GM21825 (cell line): Measurements from ENCODE around the gene SMARCA2.

Source experiments
- ATAC-seq: cut with Tn5 transposase; IDR thresholded peaks from one replicate; pipeline ENCODE4 v1.9.1; 2021; ENCODE audit warnings: mild to moderate bottlenecking, moderate library complexity; ENCODE audit not compliant: unreplicated experiment

SMARCA2 gene

DNA sequence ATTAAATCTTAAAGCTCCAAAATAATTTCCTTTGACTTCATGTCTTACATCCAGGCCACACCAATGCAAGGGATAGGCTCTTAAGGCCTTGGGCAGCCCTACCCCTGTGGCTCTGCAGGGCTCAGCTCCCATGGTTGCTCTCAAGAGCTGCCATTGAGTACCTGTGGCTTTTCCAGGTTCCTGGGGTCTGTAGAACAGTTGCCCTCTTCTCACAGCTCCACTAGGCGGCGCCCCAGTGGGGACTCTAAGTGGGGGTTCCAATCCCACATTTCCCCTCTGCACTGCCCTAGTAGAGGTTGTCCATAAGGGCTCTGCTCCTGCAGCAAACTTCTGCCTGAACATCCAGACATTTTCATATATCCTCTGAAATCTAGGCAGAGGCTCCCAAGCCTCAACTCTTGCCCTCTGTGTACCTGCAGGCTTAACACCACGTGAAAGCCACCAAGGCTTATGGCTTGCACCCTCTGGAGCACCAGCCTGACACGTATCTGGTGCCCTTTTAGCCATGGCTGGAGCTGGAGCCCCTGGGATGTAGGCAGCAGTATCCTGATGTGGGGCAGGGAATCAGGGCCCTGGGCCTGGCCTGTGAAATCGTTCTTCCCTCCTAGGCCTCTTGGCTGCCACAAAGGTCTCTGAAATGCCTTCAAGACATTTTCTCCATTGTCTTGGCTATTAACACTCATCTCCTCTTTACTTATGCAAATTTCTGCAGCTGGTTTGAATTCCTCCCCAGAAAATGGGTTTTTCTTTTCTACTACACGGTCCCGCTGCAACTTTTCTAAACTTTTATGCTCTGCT is 185.1 kb downstream of the SMARCA2 start:
- ATAC-seq, result no peak

DNA sequence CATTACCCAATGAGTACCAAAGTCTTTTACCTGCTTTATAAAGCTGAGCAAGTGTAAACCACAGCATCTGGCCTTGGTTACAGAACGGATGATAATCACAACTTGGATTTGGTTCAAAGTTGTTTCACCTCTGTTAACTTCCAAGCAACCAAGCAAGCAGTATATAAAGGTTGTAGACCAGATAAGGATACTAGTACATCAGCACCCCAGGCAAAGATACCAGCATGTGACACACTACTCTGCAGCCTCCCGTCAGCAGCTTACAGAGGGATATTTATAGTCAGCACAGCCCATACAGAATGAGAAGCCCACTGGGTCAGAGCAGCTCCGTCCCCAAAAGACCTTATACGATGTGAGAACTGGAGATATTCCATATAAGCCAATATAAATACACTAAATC is 193.3 kb downstream of the SMARCA2 start:
- no peak for ATAC-seq

DNA sequence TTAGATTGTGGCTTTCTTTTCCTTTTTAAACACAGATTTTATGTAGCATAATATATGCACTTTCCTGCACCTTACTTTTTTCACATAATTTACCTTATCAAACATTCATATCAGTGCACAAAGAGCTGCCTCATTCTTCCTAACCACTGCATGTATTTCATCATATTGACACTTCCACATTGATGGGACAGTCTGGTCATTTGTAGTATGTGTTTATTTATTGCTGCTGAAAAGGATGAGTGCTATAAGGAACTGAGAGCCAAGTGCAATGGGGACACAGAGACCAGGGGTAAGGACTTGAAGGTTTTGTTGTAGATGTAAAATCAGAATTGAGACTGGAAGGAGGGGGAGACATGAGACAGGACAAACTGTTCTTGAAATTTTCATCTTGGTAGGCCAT is 193.8 kb downstream of the SMARCA2 start:
- ATAC-seq, result no peak

DNA sequence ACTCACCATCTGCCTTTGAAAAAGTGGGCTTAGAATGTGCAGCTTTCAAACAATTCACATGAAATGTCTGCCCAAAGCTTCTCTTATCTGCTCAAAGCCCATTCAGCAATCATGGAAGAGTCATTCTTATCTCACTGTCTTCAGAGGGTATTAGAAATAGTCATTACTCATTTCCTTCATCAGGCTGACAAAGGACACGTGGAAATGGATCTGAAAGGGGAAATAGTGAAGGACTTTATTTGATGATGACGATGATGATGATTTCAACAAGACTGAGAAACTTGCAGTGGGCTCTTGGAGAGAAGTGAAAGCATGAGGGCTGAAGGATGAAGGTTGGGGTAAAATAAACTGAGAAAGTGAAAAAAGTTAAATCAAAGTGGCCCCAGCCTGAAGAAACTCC is 194.3 kb downstream of the SMARCA2 start:
- no peak for ATAC-seq

DNA sequence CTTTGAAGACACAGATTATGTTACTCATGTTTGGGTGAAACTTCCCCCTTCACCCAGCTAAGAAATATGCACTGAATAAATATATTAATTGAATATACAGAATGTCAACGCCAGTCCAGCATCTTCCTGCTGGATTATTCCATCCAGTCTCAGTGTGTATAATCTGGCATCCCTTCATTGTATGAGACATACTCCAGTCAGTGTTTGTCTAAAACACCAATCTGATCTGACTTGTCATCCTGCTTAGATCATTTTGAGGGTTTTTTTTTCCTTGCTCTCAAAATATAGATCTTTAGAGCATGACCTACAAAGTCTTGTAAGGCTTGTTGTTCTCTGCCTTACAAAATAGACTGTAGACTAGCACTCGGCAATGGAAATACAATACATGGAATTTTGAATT is 195.1 kb downstream of the SMARCA2 start:
- ATAC-seq, result no peak

DNA sequence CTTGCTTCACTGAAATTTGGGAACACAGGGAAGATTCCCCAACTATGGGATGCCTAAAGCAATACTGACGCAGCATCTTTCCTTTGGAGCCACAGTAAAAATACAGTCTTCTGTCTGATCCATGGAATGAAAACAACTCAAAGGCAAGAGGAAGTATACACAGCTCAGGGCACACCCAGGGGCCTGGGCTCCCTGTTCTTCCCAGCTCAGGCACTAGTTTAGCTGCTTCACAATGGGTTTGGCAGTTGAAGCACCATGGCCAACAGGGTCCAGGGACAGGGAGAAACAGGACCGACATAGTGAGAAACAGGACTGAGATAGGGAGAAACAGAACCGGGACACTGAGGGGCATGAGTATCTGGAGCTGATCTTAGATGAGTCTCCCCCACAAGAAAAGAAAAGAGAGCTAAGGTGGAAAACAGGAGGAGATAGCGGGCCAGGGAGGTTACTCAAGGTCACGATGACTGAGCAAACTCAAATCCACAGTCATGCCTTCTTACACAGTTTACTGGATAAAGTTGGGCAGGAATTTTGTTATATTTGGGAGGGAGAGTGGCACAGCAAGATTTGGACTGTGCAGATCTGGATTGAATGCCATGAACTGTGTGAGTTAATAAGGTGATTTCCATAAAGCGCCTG is 198.8 kb downstream of the SMARCA2 start:
- no peak for ATAC-seq

DNA sequence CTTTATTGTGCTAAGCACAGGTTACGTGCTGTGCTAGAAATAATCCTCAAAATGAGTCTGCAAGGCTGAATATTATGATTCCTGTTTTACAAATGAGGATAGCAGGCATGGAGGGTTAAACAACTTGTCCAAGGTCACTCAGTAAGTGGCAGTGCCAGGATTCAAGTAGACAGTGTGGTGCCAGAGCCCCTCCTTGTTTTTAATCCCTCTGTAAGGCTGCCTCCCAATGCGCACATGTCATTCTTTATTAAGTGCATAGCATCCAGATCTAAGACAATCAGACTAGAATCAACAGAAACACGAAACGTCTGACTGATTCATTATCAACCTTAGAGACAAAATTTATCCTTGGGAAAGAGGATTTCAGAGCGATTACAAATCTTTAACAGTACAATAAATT is 199.6 kb downstream of the SMARCA2 start:
- ATAC-seq, result no peak

DNA sequence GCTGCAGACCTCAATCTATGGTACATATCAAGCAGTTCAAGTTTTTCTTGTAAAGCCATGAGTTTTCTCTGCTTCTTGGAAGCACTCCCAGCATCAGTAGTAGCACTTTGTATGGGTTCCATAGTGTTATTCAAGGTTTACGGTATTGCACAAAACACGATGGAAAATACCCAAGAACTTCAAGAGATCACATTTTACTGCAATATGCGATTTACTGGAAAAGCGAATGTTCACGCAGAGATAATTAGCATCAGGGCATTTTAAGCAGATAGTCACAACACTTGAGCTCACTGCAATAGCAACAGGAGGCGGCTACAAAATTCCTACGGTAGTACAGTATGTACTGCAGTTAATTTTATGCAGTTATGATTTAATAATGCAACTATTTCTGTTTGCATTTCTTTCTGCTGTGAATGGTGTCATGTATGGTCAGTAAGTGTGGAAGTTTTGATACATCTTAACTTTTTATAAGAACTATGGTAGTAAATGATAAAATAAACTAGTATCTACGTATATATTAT is 200.8 kb downstream of the SMARCA2 start:
- ATAC-seq, result no peak

DNA sequence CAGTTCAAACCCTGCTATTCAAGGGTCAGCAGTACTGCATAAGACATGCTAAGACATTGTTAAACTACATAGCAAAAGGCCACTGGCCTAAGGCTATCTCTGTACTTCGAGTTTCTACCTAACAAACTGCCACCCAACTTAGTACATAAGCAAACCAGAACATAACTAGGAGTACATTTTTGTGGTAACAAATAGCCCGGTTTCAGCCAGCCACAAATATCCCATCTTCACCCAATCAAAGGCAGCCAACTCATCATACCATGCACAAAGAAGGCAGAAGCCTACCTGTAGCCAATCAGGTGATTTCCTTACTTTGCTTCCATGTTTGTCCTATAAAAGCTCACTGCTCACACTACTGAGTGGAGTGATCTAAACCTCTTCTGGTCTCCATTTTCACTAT is 201.4 kb downstream of the SMARCA2 start:
- no peak for ATAC-seq

DNA sequence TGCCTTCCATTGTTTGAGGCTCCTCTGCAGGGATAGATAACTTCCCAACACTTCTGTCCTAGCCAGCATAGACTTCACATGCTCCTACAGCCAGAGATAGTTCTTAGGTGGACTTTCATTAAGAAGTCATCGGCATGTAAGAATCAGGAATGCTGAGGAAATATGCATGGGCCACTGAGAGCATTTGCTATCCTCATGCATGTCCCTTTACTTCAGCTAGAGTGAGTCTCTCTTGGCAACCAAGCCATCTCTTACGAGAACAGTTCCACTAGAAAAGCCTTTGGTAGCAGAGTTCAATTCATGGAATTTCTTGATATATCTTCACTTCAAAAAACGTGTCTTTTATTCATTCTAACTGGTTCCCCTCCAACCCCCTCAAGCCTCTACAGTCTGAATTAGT is 202.4 kb downstream of the SMARCA2 start:
- no peak for ATAC-seq

DNA sequence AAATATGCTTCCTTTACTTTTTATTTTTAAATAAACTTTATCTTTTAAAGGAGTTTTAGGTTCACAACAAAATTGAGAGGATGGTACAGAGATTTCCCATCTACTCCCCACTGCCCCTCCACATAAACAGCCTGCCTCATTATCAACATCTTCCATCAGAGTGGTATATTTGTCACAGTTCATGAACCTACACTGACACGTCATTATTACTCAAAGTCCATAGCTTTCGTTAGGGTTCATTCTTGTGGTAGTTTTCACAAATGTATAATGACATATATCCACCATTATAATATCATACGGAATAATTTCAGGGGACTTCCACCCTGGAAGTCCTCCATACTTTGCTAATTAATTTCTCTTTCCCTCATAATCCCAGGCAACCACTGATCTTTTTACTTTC is 204.9 kb downstream of the SMARCA2 start:
- ATAC-seq, result no peak

DNA sequence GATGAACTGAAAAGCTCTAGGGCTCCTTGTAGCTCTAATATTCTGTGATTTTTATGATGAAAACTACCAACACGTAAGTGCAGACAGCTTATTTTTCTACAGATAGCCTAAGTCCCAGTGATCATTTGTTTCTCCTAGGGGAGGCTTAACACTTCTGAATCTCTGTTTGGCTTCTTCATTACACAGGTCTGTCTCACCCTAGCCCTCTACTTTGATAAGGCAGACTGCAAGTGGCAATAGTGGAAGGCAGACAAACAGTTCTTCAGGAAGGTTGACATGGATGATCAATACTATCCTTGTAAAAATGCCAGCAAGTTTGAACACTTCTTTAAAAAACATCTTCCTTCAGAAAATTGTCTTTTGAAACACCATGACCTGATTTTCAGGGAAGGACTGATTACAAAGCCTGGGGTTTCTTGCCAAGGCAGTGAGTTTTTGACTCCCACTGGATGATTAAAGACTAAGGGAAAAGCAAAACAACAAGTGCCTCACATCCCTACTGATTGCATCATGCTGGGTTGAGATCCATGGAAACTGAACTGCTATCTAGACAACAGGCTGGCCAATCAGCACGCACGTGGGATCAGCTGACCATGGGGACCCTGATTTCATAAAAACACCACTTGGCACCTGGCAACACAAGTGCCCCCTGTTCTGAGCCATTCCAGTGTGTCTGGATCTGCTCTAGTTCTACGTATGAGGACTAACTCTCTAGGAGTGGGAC is 212.2 kb downstream of the SMARCA2 start:
- no peak for ATAC-seq

DNA sequence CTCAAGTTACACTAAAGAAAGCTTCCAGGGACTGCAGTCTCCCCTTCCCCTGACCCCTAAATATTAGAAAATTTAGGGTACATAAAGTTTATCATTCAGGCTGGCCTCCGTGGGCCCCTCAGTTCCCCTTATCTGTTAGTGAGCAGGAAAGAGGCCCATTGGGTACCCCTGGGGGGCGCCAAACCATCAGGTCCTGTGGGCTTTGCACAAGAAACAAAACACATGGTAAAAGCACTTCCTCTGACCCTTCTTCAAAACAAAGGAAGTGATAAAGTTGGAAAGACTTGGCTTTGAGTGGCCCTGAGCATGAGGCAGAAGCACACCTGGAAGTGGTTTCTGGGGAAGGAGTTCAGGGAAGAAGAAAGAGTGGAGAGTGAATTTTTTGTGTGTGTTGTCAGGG is 213.0 kb downstream of the SMARCA2 start:
- ATAC-seq, result no peak

DNA sequence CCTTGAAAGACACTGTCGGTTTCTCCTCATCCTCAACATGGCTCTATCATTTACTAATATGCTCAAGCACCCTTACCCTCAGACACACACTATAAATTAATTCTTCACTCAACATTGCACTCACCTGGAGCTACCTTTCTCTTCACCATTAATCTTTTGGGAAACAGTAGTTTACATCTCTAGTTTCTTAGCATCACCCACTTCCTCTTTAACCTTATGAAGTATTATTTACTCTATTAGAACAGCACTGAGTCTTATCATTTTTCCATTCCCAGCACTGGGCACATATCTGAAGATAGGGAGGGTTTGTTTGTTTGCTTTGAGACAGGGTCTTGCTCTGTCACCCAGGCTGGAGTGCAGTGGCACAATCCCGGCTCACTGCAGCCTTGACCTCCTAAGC is 213.5 kb downstream of the SMARCA2 start:
- ATAC-seq, result no peak

DNA sequence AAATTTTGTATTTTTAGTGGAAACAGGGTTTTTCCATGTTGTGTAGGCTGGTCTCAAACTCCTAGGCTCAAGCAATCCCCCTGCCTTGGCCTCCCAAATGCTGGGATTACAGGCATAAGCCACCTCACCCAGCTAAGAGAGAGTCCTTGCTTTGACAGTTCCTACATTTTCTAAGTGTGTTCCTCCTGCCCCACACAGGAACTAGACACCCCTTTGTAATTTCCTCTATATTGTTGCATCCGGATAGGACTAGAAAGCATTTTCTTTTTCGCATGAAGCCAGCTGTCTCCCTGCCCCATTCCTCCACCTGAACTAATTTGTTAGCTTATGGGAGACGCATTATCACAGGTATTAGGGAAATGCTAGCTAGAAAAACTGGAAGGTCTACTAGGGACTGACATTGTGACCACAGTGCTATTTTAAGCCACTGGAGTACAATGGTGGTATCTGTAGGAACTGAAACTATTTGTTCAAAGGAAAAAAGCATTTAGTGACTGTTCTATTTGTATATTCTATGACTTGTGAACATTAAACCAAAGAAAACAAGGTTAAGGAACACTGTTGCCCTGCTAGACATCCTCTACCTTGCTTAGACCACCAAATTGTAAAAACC is 214.1 kb downstream of the SMARCA2 start:
- ATAC-seq, result peak; percentile 78

DNA sequence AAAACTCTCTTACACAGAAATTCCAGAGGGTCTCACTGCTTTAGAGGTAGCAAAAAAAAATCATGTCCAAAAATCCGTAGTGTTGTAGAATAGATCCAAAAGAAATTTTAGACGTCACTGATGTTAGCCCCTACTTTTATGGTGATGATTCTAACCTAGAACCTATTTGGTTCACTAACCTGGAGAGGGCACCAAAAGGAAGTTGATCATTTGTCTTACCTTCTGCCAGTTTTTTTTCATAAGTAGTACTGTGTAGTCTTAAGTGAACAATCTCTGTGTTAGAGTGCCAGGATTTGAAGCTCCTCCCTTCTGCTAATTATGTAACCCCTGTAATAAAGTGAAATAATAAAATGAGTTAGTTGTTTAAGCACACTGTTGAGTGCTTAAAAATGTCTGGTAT is 215.2 kb downstream of the SMARCA2 start:
- no peak for ATAC-seq

DNA sequence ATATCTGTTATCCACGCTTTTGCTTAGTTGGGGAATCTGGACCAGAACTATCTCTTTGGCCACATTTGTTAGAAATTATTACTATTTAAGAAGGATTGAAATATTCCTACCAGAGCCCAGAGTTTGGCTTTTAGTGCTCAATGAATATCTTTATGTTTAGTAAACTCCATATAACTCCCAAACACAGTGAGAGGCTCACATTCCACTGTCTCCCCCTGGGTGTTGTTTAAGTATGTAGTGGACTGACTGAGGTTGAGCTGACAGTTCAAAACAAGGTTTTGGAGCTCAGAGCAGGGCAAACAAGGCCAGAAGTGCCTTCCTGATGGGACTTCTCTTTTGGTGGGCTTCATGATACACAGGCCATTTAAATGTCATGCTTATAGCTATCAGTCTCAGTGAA is 216.0 kb downstream of the SMARCA2 start:
- no peak for ATAC-seq

DNA sequence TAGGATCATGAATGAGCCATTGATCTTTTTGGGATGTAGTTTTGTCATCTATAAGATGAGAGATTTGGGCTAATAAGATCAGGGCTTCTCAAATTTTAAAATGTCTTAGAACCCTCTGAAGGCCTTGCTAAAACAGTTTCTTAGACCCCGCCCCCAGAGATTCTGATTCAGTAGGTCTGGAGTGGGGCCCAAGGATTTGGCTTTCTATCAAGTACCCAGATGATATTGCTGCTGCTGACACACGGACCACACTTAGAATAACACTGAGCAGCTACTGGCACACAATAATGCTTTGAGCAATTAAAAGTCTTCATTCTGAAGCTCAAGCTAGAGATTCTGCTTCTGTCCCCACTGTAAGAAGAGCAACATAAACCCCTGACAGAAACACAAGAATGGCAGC is 216.7 kb downstream of the SMARCA2 start:
- ATAC-seq, result no peak

DNA sequence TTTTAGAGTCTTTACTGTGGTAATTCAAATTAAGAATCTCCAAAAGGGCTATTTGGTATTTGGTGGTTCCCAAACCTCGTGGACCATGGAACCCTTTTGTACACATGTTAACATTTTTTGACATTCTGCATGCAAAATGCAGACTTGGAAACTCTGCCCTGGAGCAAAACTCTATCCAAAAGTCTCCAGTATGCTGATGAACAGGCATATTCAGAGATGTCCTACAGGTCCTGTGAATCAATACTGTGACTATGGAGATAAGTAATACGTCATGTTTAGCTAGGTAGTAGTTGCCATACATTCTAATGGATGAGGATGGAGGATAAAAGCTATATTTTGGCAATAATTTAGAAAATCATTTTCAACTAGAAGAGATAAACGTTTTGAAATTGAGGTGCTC is 218.1 kb downstream of the SMARCA2 start:
- no peak for ATAC-seq

DNA sequence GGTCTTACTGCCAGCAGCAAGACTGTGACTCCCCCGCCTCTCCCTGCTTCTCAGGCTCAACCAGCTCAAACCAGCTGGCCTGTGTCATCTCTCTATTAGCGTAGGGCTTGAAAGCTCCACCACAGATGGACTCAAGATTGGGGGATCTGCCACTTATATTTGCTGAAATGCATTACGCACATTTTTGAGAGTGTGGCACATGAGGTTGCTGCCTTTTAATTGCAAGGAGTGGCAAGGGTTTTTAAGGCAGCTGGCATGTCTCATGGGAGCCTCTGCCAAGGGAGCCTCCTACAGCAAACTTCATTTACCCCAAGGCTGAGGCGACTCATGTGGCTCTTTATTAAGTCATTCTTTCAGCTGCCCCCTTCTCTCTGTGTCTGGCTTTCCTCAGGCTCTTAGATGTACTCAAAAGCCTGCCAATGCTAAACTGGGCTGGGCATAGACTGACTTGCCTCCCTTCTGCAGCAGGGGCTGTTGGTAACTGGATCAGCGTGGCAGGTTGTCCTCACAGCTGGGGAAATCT is 219.3 kb downstream of the SMARCA2 start:
- ATAC-seq, result no peak

DNA sequence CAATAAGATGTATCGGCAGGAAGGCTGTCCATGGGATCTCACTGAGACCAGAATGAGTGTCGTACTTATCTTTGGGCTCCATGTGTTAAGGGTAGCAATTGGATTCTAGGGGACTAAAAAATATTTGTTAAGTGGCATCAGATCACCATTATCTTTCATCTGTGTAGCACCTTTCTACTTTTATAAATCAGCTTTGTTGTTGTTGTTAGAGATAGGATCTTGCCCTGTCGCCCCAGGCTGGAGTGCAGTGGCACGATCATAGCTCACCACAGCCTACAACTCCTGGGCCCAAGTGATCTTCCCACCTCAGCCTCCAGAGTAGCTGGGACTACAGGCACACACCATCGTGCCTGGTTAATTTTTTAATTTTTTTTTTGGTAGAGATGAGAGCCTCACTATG is 220.5 kb downstream of the SMARCA2 start:
- no peak for ATAC-seq
